NT2/D1 (cell line): Measurements from ENCODE around the gene IGFBP5.

Experiments used
- SUZ12 ChIP-seq: IDR thresholded peaks from 2 replicates; pipeline ENCODE4 v1.6.1; 2011; ENCODE audit not compliant: insufficient read length, insufficient read depth; ENCODE audit errors: extremely low read depth
- YY1 ChIP-seq: IDR thresholded peaks from 2 replicates; pipeline ENCODE4 v1.6.1; 2011; ENCODE audit not compliant: insufficient read length, insufficient read depth
- ZNF274 ChIP-seq: IDR thresholded peaks from 2 replicates; pipeline ENCODE4 v1.6.1; 2011; ENCODE audit warnings: mild to moderate bottlenecking, low read depth, low read length

DNA sequence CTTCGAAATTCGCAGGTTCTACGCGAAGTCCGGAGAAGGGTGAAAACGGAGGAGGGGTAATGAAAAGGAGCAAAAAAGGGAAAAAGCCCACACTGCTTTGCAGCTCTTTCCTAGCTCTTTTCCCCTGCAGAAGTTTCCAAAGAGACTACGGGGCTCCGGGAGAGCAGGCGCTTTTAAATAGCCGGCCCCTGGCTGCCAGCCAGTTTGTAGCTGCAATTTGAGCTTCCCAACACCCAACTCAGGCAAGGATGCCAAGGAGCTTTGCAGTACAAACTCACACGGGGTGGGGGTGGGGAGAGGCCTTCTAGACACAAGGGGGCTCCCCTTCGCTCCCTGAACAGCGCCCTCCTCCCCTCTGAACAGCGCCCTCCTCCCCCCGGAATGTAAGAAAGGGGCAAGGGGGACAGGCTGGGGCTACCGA, at the start of gene IGFBP5:
- TF ChIP-seq YY1 (no peak), SUZ12 (no peak), ZNF274 (no peak)
